Keratinocyte (primary cell): ENCODE data around the gene INPP4B. TPM values are rescaled to one million over a fixed set of nuclear protein-coding genes. Genes with fewer than 3 reads are reported as not detected.

ENCODE experiments used
- DNase-seq: peaks from one replicate; pipeline ENCODE4 v3.0.0-alpha.2; 2011; ENCODE audit warnings: low read depth, missing footprints, low spot score
- FAIRE-seq: peaks from 2 replicates; lab custom pipeline; 2011; peaks lifted over from hg19 to GRCh38; lab: Jason Lieb, UNC
- H2AFZ ChIP-seq: 2 replicates; pipeline ENCODE4 v1.6.0; 2012; ENCODE audit warnings: low read length, control low read depth, inconsistent platforms; ENCODE audit not compliant: control insufficient read depth
- H3K27ac ChIP-seq: 2 replicates; pipeline ENCODE4 v1.5.1; 2011; ENCODE audit warnings: low read length; ENCODE audit not compliant: control insufficient read depth, insufficient read depth
- H3K27me3 ChIP-seq: 3 replicates; pipeline ENCODE4 v1.6.0; 2011; ENCODE audit warnings: low read length; ENCODE audit not compliant: control insufficient read depth, insufficient read depth; ENCODE audit errors: extremely low read depth
- H3K36me3 ChIP-seq, 2 experiments: 2 replicates in 1 of 2; 3 replicates in 1 of 2; pipeline ENCODE4 v1.5.1; 2011; ENCODE audit warnings: low read length in 2 of 2, mild to moderate bottlenecking in 1 of 2; ENCODE audit not compliant: control insufficient read depth in 2 of 2, insufficient read depth in 2 of 2; ENCODE audit errors: extremely low read depth in 1 of 2
- H3K4me1 ChIP-seq: 3 replicates; pipeline ENCODE4 v1.5.1; 2011; ENCODE audit warnings: low read length; ENCODE audit not compliant: control insufficient read depth, insufficient read depth; ENCODE audit errors: extremely low read depth
- H3K4me2 ChIP-seq: 3 replicates; pipeline ENCODE4 v1.6.0; 2011; ENCODE audit warnings: low read depth, low read length; ENCODE audit not compliant: control insufficient read depth, insufficient read depth; ENCODE audit errors: extremely low read depth
- H3K4me3 ChIP-seq, 3 experiments: fragments of 200-600 bp in 1 of 3; sonication (generic) in 1 of 3; 2 replicates in 2 of 3; 3 replicates in 1 of 3; pipeline ENCODE4 v1.5.1; 2011 to 2016; ENCODE audit warnings: low read length in 3 of 3, mild to moderate bottlenecking in 3 of 3, control low read depth in 2 of 3, inconsistent platforms in 1 of 3, low read depth in 1 of 3, mixed read lengths in 1 of 3, mixed run types in 1 of 3, moderate library complexity in 1 of 3; ENCODE audit not compliant: control insufficient read depth in 2 of 3, insufficient read depth in 2 of 3; ENCODE audit errors: extremely low read depth in 1 of 3
- H3K79me2 ChIP-seq: 2 replicates; pipeline ENCODE4 v1.6.0; 2012; ENCODE audit warnings: low read length; ENCODE audit not compliant: control insufficient read depth, insufficient read depth
- H3K9ac ChIP-seq: 3 replicates; pipeline ENCODE4 v1.6.0; 2011; ENCODE audit warnings: low read length; ENCODE audit not compliant: control insufficient read depth, insufficient read depth; ENCODE audit errors: extremely low read depth
- H3K9me1 ChIP-seq: 3 replicates; pipeline ENCODE4 v1.6.0; 2011; ENCODE audit warnings: low read length; ENCODE audit not compliant: control insufficient read depth, insufficient read depth; ENCODE audit errors: extremely low read depth
- H3K9me3 ChIP-seq: 2 replicates; pipeline ENCODE4 v1.5.1; 2012; ENCODE audit warnings: low read depth, low read length; ENCODE audit not compliant: control insufficient read depth
- H4K20me1 ChIP-seq: 3 replicates; pipeline ENCODE4 v1.6.0; 2011; ENCODE audit warnings: low read length; ENCODE audit not compliant: control insufficient read depth, insufficient read depth; ENCODE audit errors: extremely low read depth
- CTCF ChIP-seq, 3 experiments: IDR thresholded peaks in 1 of 3; conservative IDR thresholded peaks in 1 of 3; optimal IDR thresholded peaks in 1 of 3; 2 replicates in 2 of 3; 3 replicates in 1 of 3; pipeline versions ENCODE3 to v1.5.1; 2011; ENCODE audit warnings: low read length in 3 of 3, mild to moderate bottlenecking in 3 of 3, moderate library complexity in 2 of 3, control low read depth in 1 of 3, inconsistent platforms in 1 of 3; ENCODE audit not compliant: insufficient read depth in 2 of 3; ENCODE audit errors: extremely low read depth in 1 of 3
- EZH2 ChIP-seq: IDR thresholded peaks from one replicate; pipeline ENCODE4 v1.6.1; 2012; ENCODE audit warnings: inconsistent platforms, mild to moderate bottlenecking, low read length, moderate library complexity
- dilution Hi-C: fragments of 300-500 bp; cut with MboI; formaldehyde crosslinking; loops from one replicate; pipeline ENCODE4 v1.7.0; 2020; ENCODE audit warnings: low sequenced_read_pairs; ENCODE audit not compliant: extremely low pct_ligation_motif_present
- polyA plus RNA-seq, 5 experiments: library from polyadenylated mRNA; depleted of rRNA in 3 of 5; stranded (reverse) in 3 of 5; stranded (forward) in 1 of 5; unstranded in 1 of 5; fragments of >200 nt; gene quantifications; 1 replicate in 1 of 5; 2 replicates in 3 of 5; 3 replicates in 1 of 5; pipeline versions ENCODE4 v1.2.1 to v1.2.3, GENCODE V29; 2011 to 2012; ENCODE audit warnings: missing spikeins in 2 of 5, low read depth in 1 of 5, low replicate concordance in 1 of 5

Gene INPP4B
- polyA plus RNA-seq, 1 donor (not counting 4 experiments of a cell fraction or from before 2014, with no cell fraction given): 50.2 TPM

- Histone ChIP-seq H3K79me2 (no peaks in the 10 kb centered on the region), H3K4me2 (no peak overlapping the region), H3K9me3 (no peaks in the 10 kb centered on the region), H2AFZ (no peak overlapping the region), H4K20me1 (no peaks in the 10 kb centered on the region), H3K4me1 (no peaks in the 10 kb centered on the region), H3K27me3 (no peaks in the 10 kb centered on the region), H3K36me3 (no peaks in the 10 kb centered on the region), H3K27ac (no peak overlapping the region), H3K9ac (no peak overlapping the region), H3K9me1 (no peaks in the 10 kb centered on the region), H3K4me3 (no peak overlapping the region)
- dilution Hi-C loops: no loop called here
- FAIRE-seq (no peak), DNase-seq (no peak)
- TF ChIP-seq CTCF (optimal IDR thresholded peaks at IDR 0.05 in 1 of 3, IDR thresholded peaks at IDR 0.05 in 1 of 3, conservative IDR thresholded peaks at IDR 0.05 in 1 of 3; ENCODE audit: extremely low read depth in 1 of 3, insufficient read depth in 2 of 3, low read length in 3 of 3) (no peak), EZH2 (no peak)
These were observed 117.9 kb downstream of the INPP4B start for GRCh38 chr4:142728233-142728632.

GRCh38 chr4:142727149-142727548 is 119.0 kb downstream of the INPP4B start:
- DNase-seq (no peak), FAIRE-seq (no peak)
- Histone ChIP-seq H3K4me2 (no peak overlapping the region), H3K4me3 (no peak overlapping the region), H3K27me3 (no peaks in the 10 kb centered on the region), H3K27ac (no peak overlapping the region), H3K79me2 (no peaks in the 10 kb centered on the region), H4K20me1 (no peaks in the 10 kb centered on the region), H3K36me3 (no peaks in the 10 kb centered on the region), H2AFZ (no peak overlapping the region), H3K9me3 (no peaks in the 10 kb centered on the region), H3K9me1 (no peaks in the 10 kb centered on the region), H3K9ac (no peak overlapping the region), H3K4me1 (no peaks in the 10 kb centered on the region)
- no peak for TF ChIP-seq CTCF (optimal IDR thresholded peaks at IDR 0.05 in 1 of 3, IDR thresholded peaks at IDR 0.05 in 1 of 3, conservative IDR thresholded peaks at IDR 0.05 in 1 of 3; ENCODE audit: extremely low read depth in 1 of 3, insufficient read depth in 2 of 3, low read length in 3 of 3)
- TF ChIP-seq EZH2: no peak
- dilution Hi-C loops: no loop called here
